ENCODE results near the gene C11orf21.

DNA sequence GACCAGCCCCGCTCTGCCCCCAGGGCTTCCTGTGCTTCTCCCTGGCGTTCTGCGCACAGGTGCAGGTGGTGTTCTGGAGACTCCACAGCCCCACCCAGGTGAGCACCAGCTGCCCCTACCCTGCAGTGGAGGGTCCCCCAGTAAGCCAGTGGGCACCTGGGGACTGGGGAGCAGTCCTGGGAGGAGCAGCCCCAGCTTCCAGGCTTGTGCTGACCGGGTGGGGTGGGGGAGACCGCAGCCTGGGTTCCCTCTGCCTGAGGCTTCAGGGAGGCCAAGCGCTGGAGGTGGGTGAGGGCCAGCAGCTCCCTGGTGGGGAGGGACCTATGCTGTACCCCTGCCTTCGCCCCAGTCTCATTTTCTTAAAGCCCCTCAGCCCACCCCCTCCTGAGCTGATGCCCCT, 7.0 kb upstream of the C11orf21 start:
- TF ChIP-seq, protein P1, sequence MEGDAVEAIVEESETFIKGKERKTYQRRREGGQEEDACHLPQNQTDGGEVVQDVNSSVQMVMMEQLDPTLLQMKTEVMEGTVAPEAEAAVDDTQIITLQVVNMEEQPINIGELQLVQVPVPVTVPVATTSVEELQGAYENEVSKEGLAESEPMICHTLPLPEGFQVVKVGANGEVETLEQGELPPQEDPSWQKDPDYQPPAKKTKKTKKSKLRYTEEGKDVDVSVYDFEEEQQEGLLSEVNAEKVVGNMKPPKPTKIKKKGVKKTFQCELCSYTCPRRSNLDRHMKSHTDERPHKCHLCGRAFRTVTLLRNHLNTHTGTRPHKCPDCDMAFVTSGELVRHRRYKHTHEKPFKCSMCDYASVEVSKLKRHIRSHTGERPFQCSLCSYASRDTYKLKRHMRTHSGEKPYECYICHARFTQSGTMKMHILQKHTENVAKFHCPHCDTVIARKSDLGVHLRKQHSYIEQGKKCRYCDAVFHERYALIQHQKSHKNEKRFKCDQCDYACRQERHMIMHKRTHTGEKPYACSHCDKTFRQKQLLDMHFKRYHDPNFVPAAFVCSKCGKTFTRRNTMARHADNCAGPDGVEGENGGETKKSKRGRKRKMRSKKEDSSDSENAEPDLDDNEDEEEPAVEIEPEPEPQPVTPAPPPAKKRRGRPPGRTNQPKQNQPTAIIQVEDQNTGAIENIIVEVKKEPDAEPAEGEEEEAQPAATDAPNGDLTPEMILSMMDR (IDR thresholded peaks at IDR 0.05): no peak
- no peak for TF ChIP-seq POLR2A (IDR thresholded peaks at IDR 0.05)

Data from ovary (tissue), 3 donors.